Suppressor macrophage treated with lipopolysaccharide for 4 hours (primary cell): ENCODE results near the gene TSSK6.
A peak's percentile ranks its signal among the peaks of the same experiment; 100 is the strongest.

Experiments
- DNase-seq: peaks from one replicate; pipeline ENCODE4 v3.0.0-alpha.2; 2020

Gene TSSK6

GRCh38 chr19:19502808-19503602 lies 12.3 kb downstream of the TSSK6 start:
- no peak for DNase-seq

GRCh38 chr19:19502281-19502680 lies 13.1 kb downstream of the TSSK6 start:
- DNase-seq = no peak

GRCh38 chr19:19501798-19502197 lies 13.6 kb downstream of the TSSK6 start:
- DNase-seq = no peak

- no peak for DNase-seq
Observed at GRCh38 chr19:19500975-19501644, 14.2 kb downstream of the TSSK6 start.

- no peak for DNase-seq
Observed at GRCh38 chr19:19499272-19499995, 15.9 kb downstream of the TSSK6 start.

- DNase-seq = no peak
Observed at GRCh38 chr19:19498255-19498991, 16.9 kb downstream of the TSSK6 start.

- DNase-seq = no peak
Observed at GRCh38 chr19:19495614-19496603, 19.4 kb downstream of the TSSK6 start.

GRCh38 chr19:19493841-19494546 lies 21.4 kb downstream of the TSSK6 start:
- peak; percentile 12 for DNase-seq

- no peak for DNase-seq
Observed at GRCh38 chr19:19492026-19492610, 23.2 kb downstream of the TSSK6 start.

- DNase-seq = no peak
Observed at GRCh38 chr19:19491321-19492025, 23.9 kb downstream of the TSSK6 start.

GRCh38 chr19:19490214-19490968 lies 25.0 kb downstream of the TSSK6 start:
- DNase-seq = peak; percentile 85

- no peak for DNase-seq
Observed at GRCh38 chr19:19489804-19490204, 25.5 kb downstream of the TSSK6 start.

- peak; percentile 69 for DNase-seq
Observed at GRCh38 chr19:19488875-19489690, 26.3 kb downstream of the TSSK6 start.

- no peak for DNase-seq
Observed at GRCh38 chr19:19487950-19488874, 27.1 kb downstream of the TSSK6 start.

- DNase-seq = no peak
Observed at GRCh38 chr19:19487077-19487949, 28.0 kb downstream of the TSSK6 start.
